Gastroesophageal sphincter (tissue), 3 donors: ENCODE data around the gene PCDHGB3.

ENCODE experiments used
- POLR2A ChIP-seq, 2 donors: fragments of 450-650 bp; IDR thresholded peaks; one replicate each; pipeline ENCODE4 v1.6.1; 2017; ENCODE audit warnings: antibody characterized with exemption in 2 of 2, mild to moderate bottlenecking in 2 of 2, moderate library complexity in 1 of 2
- POLR2AphosphoS5 ChIP-seq: sonication (generic); formaldehyde crosslinking; IDR thresholded peaks from one replicate; pipeline ENCODE4 v1.6.1; 2017; ENCODE audit warnings: antibody characterized with exemption
- TF ChIP-seq, protein P1 (sequence below), 4 experiments: fragments of 200-600 bp in 2 of 4; fragments of 450-650 bp in 2 of 4; sonication (generic) in 1 of 4; IDR thresholded peaks; one replicate each; pipeline ENCODE4 v1.5.1; 2017 to 2019; ENCODE audit warnings: antibody characterized with exemption in 4 of 4, mild to moderate bottlenecking in 2 of 4, moderate library complexity in 2 of 4

DNA sequence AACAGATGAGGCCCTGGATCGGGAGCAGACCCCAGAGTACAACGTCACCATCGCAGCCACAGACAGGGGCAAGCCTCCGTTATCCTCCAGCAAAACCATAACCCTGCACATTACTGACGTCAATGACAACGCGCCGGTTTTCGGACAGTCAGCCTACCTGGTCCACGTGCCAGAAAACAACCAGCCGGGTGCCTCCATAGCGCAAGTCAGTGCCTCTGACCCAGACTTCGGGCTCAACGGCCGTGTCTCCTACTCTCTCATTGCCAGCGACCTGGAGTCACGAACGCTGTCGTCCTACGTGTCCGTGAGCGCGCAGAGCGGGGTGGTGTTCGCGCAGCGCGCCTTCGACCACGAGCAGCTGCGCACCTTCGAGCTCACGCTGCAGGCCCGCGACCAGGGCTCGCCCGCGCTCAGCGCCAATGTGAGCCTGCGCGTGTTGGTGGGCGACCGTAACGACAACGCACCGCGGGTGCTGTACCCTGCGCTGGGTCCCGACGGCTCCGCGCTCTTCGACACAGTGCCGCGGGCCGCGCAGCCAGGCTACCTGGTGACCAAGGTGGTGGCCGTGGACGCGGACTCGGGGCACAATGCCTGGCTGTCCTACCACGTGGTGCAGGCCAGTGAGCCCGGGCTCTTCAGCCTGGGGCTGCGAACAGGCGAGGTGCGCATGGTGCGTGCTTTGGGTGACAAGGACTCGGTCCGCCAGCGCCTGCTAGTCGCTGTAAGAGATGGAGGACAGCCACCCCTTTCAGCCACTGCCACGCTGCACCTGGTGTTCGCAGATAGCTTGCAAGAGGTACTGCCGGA, 49.2 kb downstream of the PCDHGB3 start:
- TF ChIP-seq POLR2A (IDR thresholded peaks at IDR 0.05) (no peak), POLR2AphosphoS5 (no peak)
- TF ChIP-seq, protein P1, sequence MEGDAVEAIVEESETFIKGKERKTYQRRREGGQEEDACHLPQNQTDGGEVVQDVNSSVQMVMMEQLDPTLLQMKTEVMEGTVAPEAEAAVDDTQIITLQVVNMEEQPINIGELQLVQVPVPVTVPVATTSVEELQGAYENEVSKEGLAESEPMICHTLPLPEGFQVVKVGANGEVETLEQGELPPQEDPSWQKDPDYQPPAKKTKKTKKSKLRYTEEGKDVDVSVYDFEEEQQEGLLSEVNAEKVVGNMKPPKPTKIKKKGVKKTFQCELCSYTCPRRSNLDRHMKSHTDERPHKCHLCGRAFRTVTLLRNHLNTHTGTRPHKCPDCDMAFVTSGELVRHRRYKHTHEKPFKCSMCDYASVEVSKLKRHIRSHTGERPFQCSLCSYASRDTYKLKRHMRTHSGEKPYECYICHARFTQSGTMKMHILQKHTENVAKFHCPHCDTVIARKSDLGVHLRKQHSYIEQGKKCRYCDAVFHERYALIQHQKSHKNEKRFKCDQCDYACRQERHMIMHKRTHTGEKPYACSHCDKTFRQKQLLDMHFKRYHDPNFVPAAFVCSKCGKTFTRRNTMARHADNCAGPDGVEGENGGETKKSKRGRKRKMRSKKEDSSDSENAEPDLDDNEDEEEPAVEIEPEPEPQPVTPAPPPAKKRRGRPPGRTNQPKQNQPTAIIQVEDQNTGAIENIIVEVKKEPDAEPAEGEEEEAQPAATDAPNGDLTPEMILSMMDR (IDR thresholded peaks at IDR 0.05): no peak
